Endometrium (tissue), 2 donors: ENCODE results near the gene TFEB.

Experiments
- FAIRE-seq: peaks from 2 replicates; lab custom pipeline; 2012; peaks lifted over from hg19 to GRCh38; lab: Jason Lieb, UNC
- donor health status: control.
- donor health status: control.

The TFEB gene

DNA sequence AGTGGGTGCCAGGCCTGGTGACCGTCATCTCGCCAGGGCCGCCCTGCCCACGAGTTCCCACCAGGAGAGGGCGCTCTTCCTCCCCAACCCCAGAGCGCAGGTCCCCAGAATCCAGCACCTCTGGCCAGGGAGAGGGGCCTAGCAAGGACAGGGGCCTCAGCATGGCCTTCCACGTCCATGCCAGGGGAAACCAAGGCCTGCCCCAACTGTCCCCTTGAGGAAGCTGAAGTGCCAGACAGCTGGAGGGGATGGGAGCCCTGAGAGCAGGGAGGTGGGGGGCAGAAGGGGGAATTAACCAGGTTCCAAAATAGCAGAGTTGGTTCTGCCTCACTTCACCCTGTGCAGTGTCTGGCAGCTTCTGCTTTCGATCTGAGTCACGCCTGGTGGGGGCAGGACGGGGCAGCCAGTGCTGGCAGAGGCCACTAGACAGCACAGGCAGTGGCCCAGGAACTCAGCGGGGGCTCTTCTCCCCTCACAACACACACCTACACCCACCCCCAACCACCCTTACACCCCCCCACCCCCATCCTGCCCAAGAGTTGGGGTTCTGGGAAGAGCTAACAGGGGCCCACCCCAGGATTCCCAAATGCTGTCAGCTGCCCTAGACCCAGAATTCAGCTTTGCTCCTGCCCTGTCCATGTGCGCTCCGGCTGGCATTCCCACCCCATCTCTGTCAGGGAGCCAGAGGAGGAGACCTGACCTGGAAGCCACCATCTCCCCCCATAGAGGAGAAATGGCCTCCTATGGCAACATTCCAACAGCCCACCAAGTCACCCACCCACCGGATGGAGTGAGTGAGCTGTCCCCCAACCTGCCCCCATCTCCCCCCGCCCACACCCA is 29.2 kb downstream of the TFEB start:
- no peak for FAIRE-seq

DNA sequence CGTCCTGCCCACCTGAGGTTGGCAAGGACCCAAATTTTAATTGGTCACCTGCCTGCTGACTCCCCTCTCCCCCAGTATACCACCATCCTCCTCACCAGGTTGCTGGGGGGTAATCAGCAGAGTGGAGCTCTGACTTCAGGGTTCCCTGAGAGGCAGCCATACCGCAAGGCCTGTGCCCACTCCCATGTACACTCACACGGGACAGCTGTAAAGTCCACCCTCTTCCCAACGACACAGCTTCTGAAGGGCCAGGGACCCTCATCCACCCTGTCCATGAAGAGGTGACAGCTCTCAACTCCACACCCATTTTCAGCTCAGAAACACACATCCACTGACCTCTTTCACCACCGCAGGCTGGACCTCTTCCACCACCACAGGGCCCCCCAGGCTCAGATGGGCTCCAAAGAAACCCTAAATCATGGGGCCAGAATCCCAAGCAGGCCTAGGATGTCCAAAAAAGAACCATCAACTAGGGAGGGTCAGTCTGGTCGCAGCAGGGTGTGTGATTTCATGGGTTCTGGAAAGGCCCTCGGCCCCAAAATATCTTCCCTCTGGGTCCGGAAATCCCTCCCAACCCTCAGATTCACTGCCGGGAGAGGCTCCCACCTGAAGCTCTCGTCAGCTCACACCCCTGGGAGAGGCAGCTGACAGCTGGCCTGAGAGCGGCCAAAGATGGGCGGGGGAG is 30.0 kb downstream of the TFEB start:
- no peak for FAIRE-seq

- FAIRE-seq = no peak
Measured at GRCh38 chr6:41704656-41705310, 30.6 kb downstream of the TFEB start.

DNA sequence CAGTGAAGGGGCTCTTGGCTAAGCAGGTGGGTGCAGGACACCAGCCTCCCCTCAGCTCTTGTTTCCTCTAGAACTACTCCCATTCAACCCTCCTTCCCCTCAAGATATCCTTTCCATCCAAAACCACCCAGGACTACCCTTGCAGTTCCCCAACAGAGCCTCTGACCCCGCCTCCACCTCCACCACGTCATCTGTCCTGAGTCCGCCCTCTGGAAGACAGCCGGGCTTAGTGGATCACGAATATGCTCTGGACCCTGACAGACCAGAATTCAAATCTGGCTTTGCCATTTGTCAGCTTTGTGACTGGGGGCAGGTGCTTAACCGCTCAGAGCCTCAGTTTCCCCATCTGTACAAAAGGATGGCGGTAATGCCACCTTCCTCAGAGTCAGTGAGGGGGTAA is 31.4 kb downstream of the TFEB start:
- no peak for FAIRE-seq

DNA sequence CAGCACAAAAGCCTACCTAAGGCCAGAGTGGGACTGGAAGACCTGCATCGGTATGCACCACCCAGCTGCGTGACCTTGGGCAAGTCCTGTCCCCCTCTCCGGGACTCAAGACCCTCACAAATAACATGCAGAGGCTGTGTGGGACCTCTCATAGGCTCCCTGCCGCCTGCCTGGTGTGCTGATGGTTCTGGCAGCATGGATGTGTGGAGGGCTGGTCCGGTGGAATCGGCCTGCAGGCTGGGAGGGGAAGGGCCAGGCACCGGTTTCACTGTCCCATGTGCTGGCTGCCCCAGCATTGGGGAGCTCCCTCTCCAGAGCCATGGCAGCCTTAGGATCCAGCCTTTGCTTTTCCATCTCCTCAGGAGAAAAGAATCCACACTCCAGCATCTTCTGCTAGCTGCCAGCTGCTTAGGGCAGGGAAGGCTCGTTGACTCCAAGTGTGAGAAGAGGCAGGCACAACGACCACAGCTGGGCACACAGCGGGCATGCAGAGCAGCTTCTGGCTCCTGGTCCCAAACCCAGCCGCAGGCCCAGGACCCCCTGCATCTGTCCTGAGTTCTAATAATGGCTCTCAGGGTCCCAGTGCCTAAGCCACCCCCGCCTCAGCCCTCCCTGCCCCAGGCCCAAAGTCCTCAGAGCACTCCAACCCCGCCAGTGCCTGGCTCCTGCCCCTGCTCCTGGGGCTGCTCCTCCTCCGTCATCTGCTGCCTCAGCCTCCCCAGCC is 32.5 kb downstream of the TFEB start:
- no peak for FAIRE-seq

DNA sequence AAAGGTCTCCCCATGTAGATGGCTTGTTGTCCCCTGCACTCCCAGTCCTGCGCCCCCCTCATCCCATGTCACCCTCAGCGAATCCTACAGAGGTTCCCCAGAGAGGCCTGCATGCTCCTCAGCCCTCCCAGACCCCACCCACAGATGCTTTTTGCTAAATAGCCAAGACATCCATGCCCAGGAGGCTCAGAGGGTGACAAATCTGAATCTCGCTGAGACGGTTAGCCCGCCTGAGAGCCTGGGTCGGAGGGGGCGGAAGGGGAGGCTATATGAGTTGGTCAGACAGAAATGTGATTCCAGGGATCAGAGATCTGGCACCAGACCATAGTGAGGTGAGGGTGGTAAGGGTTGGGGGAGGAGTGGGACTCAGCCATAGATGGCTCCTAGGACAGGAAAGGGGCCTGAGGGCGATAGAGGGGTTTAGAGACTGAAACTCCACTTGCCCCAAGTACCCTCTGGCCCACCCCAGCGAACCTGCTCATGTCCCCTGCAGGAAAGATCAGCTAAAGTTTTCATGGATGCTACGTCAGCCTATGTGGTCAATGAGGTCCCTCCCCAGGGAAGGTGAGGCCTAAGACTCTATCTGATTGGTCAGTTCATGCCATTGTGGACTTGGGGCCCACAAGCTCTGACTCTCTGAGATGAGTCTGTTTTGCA is 33.2 kb downstream of the TFEB start:
- FAIRE-seq = no peak

DNA sequence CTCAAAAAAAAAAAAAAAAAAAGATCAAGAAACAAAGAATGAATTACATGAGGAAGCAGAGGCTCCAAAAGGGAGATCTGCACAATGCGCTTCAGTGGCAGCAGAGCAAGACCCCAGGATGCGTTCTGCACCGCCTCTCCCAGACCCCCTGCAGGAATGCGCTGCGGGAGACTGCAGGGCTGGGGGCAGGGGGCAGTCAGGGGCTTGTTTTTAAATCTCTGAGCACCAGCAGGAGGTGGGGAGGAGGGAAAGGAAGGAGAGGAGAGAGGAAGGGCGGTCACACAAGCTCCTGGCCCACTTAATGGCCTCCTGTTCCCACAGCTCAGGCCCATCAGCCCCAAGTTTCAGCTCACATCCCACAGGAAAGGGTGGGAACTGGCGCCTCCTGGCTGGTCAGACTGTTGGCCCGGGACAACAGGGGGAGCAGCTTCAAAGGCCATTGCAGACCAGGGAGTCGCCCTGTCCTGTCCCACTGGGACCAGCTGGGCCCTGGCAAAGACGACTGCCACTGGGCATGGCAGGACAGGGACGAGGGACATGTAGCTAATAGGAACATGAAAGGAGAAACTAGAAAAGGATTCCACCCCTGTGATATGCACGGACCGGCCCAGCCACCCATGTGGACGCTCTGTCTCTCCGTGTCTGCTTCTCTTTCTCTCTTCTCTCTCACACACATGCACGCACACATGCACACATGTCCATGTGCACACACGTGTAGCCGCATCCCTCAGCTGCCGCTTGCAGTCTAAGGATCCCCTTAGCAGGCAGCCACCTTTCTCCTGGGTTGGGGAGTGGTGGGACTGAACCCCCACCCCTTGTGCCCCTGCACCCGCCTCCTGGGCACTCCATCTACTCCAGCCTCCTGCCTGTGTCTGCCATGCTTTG is 34.7 kb downstream of the TFEB start:
- FAIRE-seq = no peak

GRCh38 chr6:41699063-41699462 is 36.3 kb downstream of the TFEB start:
- FAIRE-seq = no peak

GRCh38 chr6:41697861-41698781 is 37.3 kb downstream of the TFEB start:
- no peak for FAIRE-seq

DNA sequence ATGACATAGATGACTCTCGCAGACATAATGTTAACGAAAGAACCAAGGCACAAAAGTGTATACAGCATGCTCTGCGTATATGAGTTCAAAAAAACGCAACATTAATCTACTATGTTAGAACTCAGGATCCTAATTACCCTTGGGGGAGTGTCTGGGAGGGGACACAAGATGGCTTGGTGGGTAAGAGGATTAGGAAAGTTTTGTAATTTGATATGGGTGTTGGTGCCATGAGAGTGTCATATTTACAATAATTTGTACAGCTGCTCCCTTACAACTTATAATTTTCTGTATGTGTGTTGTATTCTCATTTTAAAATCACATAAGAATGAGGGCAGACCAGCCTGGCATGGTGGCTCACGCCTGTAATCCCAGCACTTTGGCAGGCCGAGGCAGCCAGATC is 38.6 kb downstream of the TFEB start:
- FAIRE-seq = no peak

DNA sequence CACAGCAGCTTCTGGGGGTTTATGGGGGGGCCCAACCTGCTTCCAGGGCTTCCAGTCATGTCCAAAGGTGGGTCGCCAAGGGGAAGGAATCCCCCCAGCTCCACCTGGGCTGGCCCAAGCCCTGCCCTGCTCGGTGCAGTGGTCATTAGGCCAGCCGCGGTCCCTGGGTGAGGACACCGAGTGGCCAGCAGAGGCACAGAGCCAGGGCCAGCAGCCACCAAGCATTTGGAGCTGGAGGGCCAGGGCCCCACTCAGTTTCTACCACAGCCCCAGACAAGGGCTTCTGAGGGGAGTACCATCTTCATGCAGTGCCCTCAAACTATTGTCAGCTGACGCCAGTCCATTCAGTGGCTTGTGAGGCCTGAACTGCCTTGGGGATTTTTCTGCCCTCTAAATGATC is 39.6 kb downstream of the TFEB start:
- FAIRE-seq = no peak

DNA sequence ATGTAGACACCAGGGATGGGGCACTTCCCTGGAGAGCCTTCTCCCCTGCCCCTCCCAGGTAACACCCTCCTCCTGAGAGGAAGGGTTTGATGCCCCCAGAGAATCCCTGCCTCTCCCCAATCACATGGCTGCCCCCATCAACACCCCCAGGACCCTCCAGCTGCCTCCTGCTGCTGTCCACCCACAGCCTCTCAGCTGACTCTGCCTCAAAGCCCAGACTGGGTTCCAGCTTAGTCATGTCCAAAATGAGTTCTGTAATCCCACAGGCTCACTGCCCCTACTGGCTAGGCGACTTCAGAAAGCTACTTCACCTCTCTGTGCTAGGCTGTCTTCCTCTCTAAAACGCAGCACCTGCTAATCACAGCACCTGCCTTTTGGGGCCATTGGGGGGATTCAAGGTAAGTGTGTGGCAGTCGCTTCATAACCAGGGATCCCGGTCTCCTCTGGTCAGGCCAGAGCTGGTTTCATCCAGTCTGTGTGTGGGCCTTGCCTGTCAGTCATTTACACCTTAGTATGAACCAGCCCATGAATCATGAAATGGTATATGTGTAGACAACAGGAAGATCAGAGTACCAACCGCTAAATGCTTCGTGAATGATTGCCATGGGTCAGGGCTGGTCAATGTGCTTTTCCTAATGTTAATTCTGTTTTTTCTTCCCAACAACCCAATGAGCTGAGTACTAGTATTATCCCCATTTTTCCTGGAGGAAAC is 40.4 kb downstream of the TFEB start:
- no peak for FAIRE-seq

DNA sequence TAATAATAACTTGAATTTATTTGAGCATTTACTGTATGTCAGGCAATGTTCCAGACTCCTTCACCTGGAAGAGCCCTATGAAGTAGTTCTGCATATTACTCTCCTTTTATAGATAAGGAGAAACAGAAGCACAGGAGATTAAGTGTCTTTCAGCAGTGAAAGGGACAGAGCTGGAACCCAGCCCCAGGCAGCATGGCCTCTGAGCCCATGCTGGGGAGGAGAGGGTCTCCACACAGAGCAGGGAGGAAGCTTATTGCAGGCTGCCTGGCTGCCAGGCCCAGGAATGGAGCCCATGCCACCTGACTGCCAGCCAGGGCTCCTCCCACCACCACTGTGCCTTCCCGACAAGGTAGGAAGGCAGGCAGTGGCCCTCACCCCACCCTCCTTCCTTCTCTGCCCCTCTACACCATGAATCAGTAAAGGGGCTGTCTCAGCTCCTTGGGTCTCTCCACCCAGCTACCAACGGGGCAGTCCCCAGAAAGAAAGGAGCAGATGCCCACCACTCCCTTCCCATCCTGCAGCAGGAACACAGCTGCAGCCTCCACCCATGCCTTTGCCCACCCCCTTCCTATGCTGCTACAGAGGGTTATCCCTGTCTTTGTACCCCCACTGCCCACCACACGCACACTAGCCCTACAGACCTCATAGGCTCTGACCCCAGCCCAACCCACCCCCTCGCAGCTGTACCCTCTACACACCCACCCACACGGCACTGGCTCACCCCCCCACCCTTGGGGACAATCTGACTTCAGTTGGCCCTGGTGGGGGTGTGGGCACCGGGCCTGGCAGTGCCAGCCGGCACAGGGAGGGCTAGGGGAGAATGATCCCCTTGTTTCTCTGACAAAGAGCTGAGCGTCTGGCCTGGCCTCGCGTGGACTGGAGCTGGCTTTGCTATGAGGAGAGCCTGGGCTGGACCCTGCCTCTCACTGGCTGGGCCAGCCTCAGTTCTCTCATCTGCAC is 41.8 kb downstream of the TFEB start:
- FAIRE-seq = no peak

DNA sequence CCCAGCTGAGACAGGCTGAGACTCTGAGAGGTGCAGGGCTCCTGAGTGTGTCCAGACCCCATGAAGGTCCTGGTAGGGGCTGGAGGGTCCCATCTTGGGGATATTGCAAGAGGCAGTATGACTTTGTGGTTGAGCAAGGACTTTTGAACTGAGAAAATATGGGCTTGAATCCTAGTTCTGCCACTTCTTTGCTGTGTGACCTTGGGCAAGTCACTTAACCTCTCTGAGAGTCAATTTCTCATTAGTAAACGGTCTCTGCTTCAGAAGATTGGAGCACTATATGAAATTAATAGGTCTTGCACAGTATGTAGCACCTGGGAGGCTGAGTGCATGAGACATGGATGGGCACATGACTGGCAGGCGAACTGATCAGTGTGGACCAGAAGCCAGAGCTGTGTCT is 42.7 kb downstream of the TFEB start:
- no peak for FAIRE-seq

GRCh38 chr6:41692080-41692675 is 43.2 kb downstream of the TFEB start:
- FAIRE-seq = no peak

GRCh38 chr6:41691426-41692079 is 43.9 kb downstream of the TFEB start:
- no peak for FAIRE-seq
